ENCODE data around the gene ZDHHC13. TPM values are rescaled to one million over a fixed set of nuclear protein-coding genes. Genes with fewer than 3 reads are reported as not detected.

The ZDHHC13 gene
- total RNA-seq, 1 experiment from 2014 or later: 22.4 TPM

DNA sequence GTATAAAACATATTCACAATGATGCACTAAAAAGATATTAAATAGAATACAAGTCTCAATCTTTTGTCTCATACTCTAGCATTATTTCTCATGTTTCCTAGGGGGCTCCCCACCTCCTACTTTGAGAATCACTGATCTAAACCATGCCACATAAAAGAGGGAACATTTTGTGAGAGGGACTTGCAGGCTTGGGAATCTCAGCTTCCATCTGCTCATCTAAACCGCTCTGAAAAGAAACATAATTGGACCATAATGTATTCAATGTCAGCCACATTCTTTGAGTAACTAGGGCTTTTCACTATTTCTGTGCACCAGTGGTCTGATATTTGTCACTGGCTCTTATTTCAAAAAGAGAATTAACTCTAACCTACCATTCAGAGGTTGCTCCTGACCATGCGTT, 91.2 kb downstream of the ZDHHC13 start:
- no peaks in the 10 kb centered on the region for H3K36me3 Mint-ChIP-seq (ENCODE audit: insufficient read depth, unreplicated experiment)
- H3K4me1 Mint-ChIP-seq (ENCODE audit: low read depth, unreplicated experiment): no peaks in the 10 kb centered on the region
- intact Hi-C loops (cut with micrococcal nuclease; ENCODE audit: unreplicated experiment): no loop called here
- H3K27me3 Mint-ChIP-seq (ENCODE audit: unreplicated experiment): peaks cover 52% of the 10 kb centered on the region
- DNase-seq: no peak
- no peak overlapping the region for H3K27ac Mint-ChIP-seq (ENCODE audit: unreplicated experiment)
- no TSS peak for BruUV-seq (replicated peaks)
- no peak overlapping the region for H3K4me3 Mint-ChIP-seq (ENCODE audit: low read depth, unreplicated experiment)
- TF ChIP-seq, protein P1, sequence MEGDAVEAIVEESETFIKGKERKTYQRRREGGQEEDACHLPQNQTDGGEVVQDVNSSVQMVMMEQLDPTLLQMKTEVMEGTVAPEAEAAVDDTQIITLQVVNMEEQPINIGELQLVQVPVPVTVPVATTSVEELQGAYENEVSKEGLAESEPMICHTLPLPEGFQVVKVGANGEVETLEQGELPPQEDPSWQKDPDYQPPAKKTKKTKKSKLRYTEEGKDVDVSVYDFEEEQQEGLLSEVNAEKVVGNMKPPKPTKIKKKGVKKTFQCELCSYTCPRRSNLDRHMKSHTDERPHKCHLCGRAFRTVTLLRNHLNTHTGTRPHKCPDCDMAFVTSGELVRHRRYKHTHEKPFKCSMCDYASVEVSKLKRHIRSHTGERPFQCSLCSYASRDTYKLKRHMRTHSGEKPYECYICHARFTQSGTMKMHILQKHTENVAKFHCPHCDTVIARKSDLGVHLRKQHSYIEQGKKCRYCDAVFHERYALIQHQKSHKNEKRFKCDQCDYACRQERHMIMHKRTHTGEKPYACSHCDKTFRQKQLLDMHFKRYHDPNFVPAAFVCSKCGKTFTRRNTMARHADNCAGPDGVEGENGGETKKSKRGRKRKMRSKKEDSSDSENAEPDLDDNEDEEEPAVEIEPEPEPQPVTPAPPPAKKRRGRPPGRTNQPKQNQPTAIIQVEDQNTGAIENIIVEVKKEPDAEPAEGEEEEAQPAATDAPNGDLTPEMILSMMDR (IDR thresholded peaks at IDR 0.05; ENCODE audit: unreplicated experiment): no peak
- CTCF ChIA-PET: no interaction called here
- H3K9me3 Mint-ChIP-seq (ENCODE audit: low read depth, unreplicated experiment): no peaks in the 10 kb centered on the region

DNA sequence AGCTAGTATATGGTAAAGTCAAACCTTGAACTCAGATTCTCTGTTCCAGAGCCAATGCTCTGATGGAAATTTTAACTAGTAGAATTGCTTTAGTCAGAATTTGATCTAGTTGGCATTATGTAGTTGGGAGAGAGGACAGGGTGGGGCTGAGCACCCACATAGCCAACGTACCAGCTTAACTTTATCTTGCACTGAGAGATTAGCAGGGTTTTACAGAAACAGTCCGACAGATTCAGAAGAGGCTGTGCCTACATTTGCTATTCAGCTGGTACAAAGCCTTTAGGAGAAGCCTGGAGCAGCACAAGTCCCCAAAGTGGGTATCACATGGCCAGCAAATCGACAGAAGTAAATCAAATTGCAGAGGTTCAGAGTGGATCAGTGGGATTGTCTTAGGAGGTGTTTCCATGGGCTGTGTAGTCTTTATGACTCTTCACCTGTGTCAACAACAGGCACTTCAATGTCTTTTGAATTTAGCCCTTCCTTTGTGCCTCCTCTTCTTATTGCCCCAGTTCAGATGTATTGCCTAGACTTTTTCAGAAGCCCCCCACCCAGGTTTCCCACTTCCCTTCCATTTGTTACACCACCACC, 92.1 kb downstream of the ZDHHC13 start:
- Mint-ChIP-seq H3K4me1 (ENCODE audit: low read depth, unreplicated experiment) (no peaks in the 10 kb centered on the region), H3K4me3 (ENCODE audit: low read depth, unreplicated experiment) (no peak overlapping the region), H3K9me3 (ENCODE audit: low read depth, unreplicated experiment) (no peaks in the 10 kb centered on the region), H3K27ac (ENCODE audit: unreplicated experiment) (no peak overlapping the region), H3K36me3 (ENCODE audit: insufficient read depth, unreplicated experiment) (no peaks in the 10 kb centered on the region), H3K27me3 (ENCODE audit: unreplicated experiment) (peaks cover 61% of the 10 kb centered on the region)
- no TSS peak for BruUV-seq (replicated peaks)
- DNase-seq: no peak
- TF ChIP-seq, protein P1 (IDR thresholded peaks at IDR 0.05; ENCODE audit: unreplicated experiment): no peak
- CTCF ChIA-PET: no interaction called here
- intact Hi-C loops (cut with micrococcal nuclease; ENCODE audit: unreplicated experiment): no loop called here

DNA sequence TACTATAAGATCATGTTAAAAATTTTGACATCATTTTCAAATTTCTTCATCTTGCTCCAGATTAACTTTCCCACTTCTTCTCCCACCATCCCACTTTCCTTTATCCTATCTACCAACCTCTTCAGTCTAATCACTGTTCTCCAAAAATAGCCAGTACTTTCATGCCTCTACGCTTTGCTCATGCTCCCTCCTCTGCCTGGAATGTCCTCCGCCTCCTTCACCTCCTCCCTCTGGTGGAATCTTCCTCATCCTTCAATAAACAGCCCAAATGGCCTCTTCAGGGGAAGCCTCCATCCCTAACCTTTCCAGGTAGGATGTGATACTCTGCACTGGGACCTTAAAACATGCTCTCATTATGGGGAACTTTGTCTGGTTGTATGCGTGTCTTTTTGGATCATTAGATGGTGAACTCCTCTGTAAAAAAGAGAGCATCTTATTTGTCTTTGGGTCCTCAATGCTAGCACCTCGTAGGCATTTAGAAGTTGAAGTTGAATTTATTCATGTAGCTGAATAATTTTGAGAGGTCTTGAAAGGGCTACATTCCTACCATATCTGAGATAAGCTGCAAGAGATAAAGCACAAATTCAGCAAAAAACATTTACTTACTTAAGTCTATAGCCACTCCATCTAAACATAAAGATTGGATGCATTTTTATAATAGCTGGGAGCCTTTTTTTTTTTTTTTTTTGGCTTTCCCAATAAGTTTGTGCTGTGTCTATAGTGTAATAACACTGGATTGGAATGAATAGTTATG, 92.8 kb downstream of the ZDHHC13 start:
- BruUV-seq (replicated peaks): no TSS peak
- no peak for DNase-seq
- Mint-ChIP-seq H3K4me1 (ENCODE audit: low read depth, unreplicated experiment) (no peaks in the 10 kb centered on the region), H3K27me3 (ENCODE audit: unreplicated experiment) (peaks cover 68% of the 10 kb centered on the region), H3K27ac (ENCODE audit: unreplicated experiment) (no peak overlapping the region), H3K9me3 (ENCODE audit: low read depth, unreplicated experiment) (no peaks in the 10 kb centered on the region), H3K4me3 (ENCODE audit: low read depth, unreplicated experiment) (no peak overlapping the region), H3K36me3 (ENCODE audit: insufficient read depth, unreplicated experiment) (no peaks in the 10 kb centered on the region)
- TF ChIP-seq, protein P1 (IDR thresholded peaks at IDR 0.05; ENCODE audit: unreplicated experiment): no peak
- intact Hi-C loops (cut with micrococcal nuclease; ENCODE audit: unreplicated experiment): no loop called here
- CTCF ChIA-PET: no interaction called here

DNA sequence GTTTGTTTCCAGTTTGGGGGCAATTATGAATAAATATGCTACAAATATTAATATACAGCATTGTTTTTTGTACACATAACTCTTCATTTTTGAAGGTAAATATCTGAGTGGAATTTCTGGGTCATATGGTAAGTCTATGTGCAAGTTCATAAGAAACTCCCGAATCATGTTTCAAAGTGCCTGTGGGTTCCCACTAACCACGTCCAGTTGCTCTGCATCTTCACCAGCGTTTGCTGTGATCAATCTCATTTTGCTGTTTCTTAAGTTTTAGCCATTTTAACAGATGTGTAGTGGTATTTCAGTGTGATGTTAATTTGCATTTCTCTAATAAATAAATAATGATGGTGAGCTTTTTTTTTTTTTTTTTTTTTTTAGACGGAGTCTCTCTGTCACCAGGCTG, 99.1 kb downstream of the ZDHHC13 start:
- peaks cover 30% of the 10 kb centered on the region for H3K27me3 Mint-ChIP-seq (ENCODE audit: unreplicated experiment)
- H3K9me3 Mint-ChIP-seq (ENCODE audit: low read depth, unreplicated experiment): no peaks in the 10 kb centered on the region
- CTCF ChIA-PET: interaction anchor here (0.6 to 0.7 kb wide), 2 partner anchors 28 to 90 kb away, joined by 5 read pairs; no protein-coding TSS in a partner anchor
- no peak overlapping the region for H3K4me3 Mint-ChIP-seq (ENCODE audit: low read depth, unreplicated experiment)
- intact Hi-C loops (cut with micrococcal nuclease; ENCODE audit: unreplicated experiment): no loop called here
- H3K4me1 Mint-ChIP-seq (ENCODE audit: low read depth, unreplicated experiment): no peaks in the 10 kb centered on the region
- TF ChIP-seq, protein P1 (IDR thresholded peaks at IDR 0.05; ENCODE audit: unreplicated experiment): no peak
- no peak overlapping the region for H3K27ac Mint-ChIP-seq (ENCODE audit: unreplicated experiment)
- no peak for DNase-seq
- no peaks in the 10 kb centered on the region for H3K36me3 Mint-ChIP-seq (ENCODE audit: insufficient read depth, unreplicated experiment)
- BruUV-seq (replicated peaks): no TSS peak
